ENCODE measurements around the gene PRKCZ. TPM values are rescaled to one million over a fixed set of nuclear protein-coding genes. Genes with fewer than 3 reads are reported as not detected.
A peak's percentile ranks its signal among the peaks of the same experiment; 100 is the strongest.

Gene PRKCZ
- total RNA-seq, 1 experiment from 2014 or later = 36.0 TPM

DNA sequence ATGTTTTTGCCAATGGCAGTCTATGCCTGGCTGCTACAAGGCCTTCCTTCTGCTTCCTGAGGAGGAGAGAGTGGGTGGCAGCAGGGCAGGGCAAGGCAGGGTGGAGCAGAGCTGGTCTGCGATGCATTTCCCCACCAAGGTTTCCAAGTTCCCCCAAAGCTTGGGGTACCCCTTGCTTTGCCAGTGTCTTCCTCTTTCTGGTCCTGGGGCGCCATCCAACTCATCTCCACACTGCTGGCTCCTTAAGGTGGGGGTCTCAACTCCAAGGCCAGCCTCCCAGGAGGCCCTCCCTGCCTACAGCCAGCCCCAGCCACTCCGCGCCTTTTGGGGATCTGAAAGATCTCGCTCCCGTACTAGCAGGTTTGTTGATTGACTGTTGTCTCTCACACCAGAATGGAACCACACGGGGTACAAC lies 174.0 kb downstream of the PRKCZ start:
- Histone ChIP-seq H3K9me3 (ENCODE audit: insufficient read depth, low read depth) (no peaks in the 10 kb centered on the region), H3K4me2 (no peak overlapping the region), H3K36me3 (ENCODE audit: low read depth) (no peaks in the 10 kb centered on the region), H4K20me1 (ENCODE audit: insufficient read depth) (peaks cover 4% of the 10 kb centered on the region), H3K27me3 (ENCODE audit: insufficient read depth, low read depth) (no peaks in the 10 kb centered on the region), H3K79me2 (ENCODE audit: low read depth) (peaks cover 7% of the 10 kb centered on the region), H3K27ac (no peak overlapping the region), H3K9me2 (ENCODE audit: insufficient read depth) (no peaks in the 10 kb centered on the region), H3F3A (ENCODE audit: insufficient read depth, low read depth) (peaks cover 3% of the 10 kb centered on the region; the same call in 1 of the 2 replicates), H3K4me1 (replicated peaks; ENCODE audit: insufficient read depth) (no peaks in the 10 kb centered on the region; the same call in 1 of the 2 replicates), H3K4me3 (no peak overlapping the region), H2AFZ (no peak overlapping the region)
- intact Hi-C loops (cut with micrococcal nuclease; ENCODE audit: unreplicated experiment) = no loop called here
- CTCF ChIA-PET = no interaction called here
- POLR2A ChIA-PET (ENCODE audit: unreplicated experiment) = interaction anchor here (0.5 to 0.7 kb wide), 2 partner anchors 20 to 162 kb away, joined by 3 to 5 read pairs; no protein-coding TSS in a partner anchor
- no TSS peak for BruUV-seq (replicated peaks)
- TF ChIP-seq EZH2 (IDR thresholded peaks at IDR 0.05; ENCODE audit: low read depth) = no peak
- TF ChIP-seq, protein P1, sequence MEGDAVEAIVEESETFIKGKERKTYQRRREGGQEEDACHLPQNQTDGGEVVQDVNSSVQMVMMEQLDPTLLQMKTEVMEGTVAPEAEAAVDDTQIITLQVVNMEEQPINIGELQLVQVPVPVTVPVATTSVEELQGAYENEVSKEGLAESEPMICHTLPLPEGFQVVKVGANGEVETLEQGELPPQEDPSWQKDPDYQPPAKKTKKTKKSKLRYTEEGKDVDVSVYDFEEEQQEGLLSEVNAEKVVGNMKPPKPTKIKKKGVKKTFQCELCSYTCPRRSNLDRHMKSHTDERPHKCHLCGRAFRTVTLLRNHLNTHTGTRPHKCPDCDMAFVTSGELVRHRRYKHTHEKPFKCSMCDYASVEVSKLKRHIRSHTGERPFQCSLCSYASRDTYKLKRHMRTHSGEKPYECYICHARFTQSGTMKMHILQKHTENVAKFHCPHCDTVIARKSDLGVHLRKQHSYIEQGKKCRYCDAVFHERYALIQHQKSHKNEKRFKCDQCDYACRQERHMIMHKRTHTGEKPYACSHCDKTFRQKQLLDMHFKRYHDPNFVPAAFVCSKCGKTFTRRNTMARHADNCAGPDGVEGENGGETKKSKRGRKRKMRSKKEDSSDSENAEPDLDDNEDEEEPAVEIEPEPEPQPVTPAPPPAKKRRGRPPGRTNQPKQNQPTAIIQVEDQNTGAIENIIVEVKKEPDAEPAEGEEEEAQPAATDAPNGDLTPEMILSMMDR (conservative IDR thresholded peaks at IDR 0.05) = no peak
- DNase-seq = no peak

DNA sequence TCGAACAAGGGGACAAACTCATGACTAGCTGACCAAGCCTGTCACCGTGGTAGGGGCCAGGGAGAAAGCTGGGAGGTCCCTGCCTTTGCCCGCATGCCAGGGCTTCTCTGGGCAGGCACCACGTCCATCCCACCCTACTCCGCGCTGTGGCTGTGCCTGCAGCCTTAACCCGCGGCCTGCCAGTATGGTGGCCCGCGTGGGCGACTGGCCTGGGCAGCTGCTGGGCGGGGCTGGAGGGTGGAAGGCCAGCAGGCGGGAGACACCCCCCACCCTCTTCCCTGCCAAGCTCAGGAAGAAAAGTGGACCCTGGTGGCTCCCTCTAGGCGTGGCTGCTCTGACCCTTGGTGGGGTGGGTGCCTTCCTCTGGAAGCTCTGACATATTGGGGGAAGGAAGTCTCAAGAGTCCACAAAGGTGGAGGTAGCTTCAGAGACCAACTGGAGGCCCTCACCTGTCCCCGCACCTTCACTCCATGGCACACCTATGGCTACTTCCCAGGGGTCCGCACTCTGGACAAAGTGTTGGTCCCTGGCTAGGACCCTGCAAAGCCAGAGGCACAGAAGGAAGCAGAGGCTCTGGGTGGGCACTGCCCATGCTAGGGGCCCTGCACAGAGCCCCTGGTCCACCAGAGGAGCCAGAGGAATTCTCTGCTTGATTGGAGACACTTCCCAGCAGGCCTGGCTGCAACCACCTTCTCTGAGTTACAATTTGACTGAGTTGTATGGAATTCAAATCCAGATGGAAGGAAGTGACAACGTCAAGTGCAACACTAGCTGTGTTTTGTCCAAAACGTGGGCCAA lies 174.6 kb downstream of the PRKCZ start:
- no peaks in the 10 kb centered on the region for H3K9me3 ChIP-seq (ENCODE audit: insufficient read depth, low read depth)
- H4K20me1 ChIP-seq (ENCODE audit: insufficient read depth) = peaks cover 11% of the 10 kb centered on the region
- no peak overlapping the region for H3K4me2 ChIP-seq
- no peak overlapping the region for H2AFZ ChIP-seq
- no peak for DNase-seq
- no peak overlapping the region for H3K27ac ChIP-seq
- peaks cover 3% of the 10 kb centered on the region; the same call in 1 of the 2 replicates for H3F3A ChIP-seq (ENCODE audit: insufficient read depth, low read depth)
- no peaks in the 10 kb centered on the region for H3K9me2 ChIP-seq (ENCODE audit: insufficient read depth)
- H3K4me1 ChIP-seq (replicated peaks; ENCODE audit: insufficient read depth) = no peaks in the 10 kb centered on the region; the same call in 1 of the 2 replicates
- H3K27me3 ChIP-seq (ENCODE audit: insufficient read depth, low read depth) = no peaks in the 10 kb centered on the region
- ChIA-PET POLR2A (ENCODE audit: unreplicated experiment) (interaction anchor here (0.5 to 0.8 kb wide), 2 partner anchors 11 to 162 kb away, joined by 3 read pairs; no protein-coding TSS in a partner anchor), CTCF (interaction anchor here (0.6 kb wide), 1 partner anchor 13 kb away, joined by 3 read pairs; no protein-coding TSS in a partner anchor)
- H3K4me3 ChIP-seq = no peak overlapping the region
- no TSS peak for BruUV-seq (replicated peaks)
- peaks cover 14% of the 10 kb centered on the region for H3K79me2 ChIP-seq (ENCODE audit: low read depth)
- H3K36me3 ChIP-seq (ENCODE audit: low read depth) = no peaks in the 10 kb centered on the region
- intact Hi-C loops (cut with micrococcal nuclease; ENCODE audit: unreplicated experiment) = loop anchor here (5.0 kb wide), 1 partner anchor 87 kb away; no protein-coding TSS in a partner anchor
- TF ChIP-seq, protein P1 (conservative IDR thresholded peaks at IDR 0.05) = no peak
- TF ChIP-seq EZH2 (IDR thresholded peaks at IDR 0.05; ENCODE audit: low read depth) = no peak

DNA sequence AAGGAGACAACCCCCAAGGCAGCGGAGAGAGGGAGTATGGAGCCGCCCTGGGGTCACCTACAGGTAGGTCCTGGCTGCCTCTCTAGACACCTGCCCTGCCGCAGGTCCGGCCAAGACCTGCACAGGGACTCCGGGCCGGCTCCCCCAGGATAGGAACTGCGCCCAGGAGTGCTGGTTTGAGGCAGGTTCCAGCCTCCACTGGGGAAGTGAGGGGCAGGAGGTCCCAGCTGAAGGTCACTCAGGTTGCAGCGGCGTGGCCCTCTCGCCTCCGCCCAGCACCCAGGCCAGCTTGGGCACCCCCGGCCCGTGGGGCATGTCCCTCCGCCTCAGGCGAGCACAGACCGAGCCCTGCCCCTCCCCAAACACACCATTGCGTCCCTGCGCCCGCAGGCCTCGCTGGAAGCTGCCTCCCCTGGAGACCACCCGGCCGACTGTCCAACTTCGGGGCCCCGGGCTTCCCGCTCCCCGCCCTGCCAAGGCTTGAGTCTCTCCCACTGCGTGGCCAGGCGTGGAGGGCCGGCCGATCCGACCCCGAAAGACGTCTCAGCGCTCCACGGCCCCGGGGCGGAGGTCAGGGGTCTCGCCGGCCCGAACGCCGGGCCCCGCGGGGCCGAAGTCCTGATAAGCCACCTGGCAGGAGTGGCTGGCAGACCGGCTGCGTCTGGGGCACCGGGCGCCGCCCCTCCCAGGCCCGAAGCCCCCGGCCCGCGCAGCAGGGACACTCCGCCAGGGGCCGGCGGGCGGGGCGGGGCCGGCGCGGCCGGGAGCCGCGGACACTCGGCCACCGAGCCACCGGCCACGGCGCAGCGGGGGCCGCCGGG lies 176.5 kb downstream of the PRKCZ start:
- POLR2A ChIA-PET (ENCODE audit: unreplicated experiment) = no interaction called here
- BruUV-seq (replicated peaks) = TSS peak; percentile 37
- intact Hi-C loops (cut with micrococcal nuclease; ENCODE audit: unreplicated experiment) = loop anchor here (1.0 to 5.0 kb wide), 2 partner anchors 14 to 86 kb away; no protein-coding TSS in a partner anchor

More for the DNA sequence above, 176.5 kb downstream of the PRKCZ start:
- peak overlapping the region; percentile 78 for H3K4me3 ChIP-seq
- H3K9me3 ChIP-seq (ENCODE audit: insufficient read depth, low read depth) = no peaks in the 10 kb centered on the region
- H3K27me3 ChIP-seq (ENCODE audit: insufficient read depth, low read depth) = no peaks in the 10 kb centered on the region
- no peak for DNase-seq
- peaks cover 33% of the 10 kb centered on the region for H3K79me2 ChIP-seq (ENCODE audit: low read depth)
- H3K9me2 ChIP-seq (ENCODE audit: insufficient read depth) = no peaks in the 10 kb centered on the region
- TF ChIP-seq, protein P1 (conservative IDR thresholded peaks at IDR 0.05) = no peak
- TF ChIP-seq EZH2 (IDR thresholded peaks at IDR 0.05; ENCODE audit: low read depth) = no peak
- H3K4me2 ChIP-seq = peak overlapping the region; percentile 93
- H3K4me1 ChIP-seq (replicated peaks; ENCODE audit: insufficient read depth) = peaks cover 4% of the 10 kb centered on the region
- H3F3A ChIP-seq (ENCODE audit: insufficient read depth, low read depth) = peaks cover 3% of the 10 kb centered on the region; the same call in 1 of the 2 replicates
- peak overlapping the region; percentile 94 for H2AFZ ChIP-seq
- CTCF ChIA-PET = no interaction called here
- peak overlapping the region; percentile 72; the same call in 1 of the 2 replicates for H3K27ac ChIP-seq
- H3K36me3 ChIP-seq (ENCODE audit: low read depth) = no peaks in the 10 kb centered on the region
- H4K20me1 ChIP-seq (ENCODE audit: insufficient read depth) = peaks cover 30% of the 10 kb centered on the region

All from PC-9 (cell line).